22Rv1 (cell line): Measurements from ENCODE around the gene ZNF526.

Source experiments
- CTCF ChIP-seq: fragments of 450-650 bp; IDR thresholded peaks from 2 replicates; pipeline ENCODE4 v1.5.1; 2017; ENCODE audit warnings: mild to moderate bottlenecking
- ZFX ChIP-seq: fragments of 450-650 bp; IDR thresholded peaks from 2 replicates; pipeline ENCODE4 v1.6.1; 2017; ENCODE audit warnings: antibody characterized with exemption, borderline replicate concordance

DNA sequence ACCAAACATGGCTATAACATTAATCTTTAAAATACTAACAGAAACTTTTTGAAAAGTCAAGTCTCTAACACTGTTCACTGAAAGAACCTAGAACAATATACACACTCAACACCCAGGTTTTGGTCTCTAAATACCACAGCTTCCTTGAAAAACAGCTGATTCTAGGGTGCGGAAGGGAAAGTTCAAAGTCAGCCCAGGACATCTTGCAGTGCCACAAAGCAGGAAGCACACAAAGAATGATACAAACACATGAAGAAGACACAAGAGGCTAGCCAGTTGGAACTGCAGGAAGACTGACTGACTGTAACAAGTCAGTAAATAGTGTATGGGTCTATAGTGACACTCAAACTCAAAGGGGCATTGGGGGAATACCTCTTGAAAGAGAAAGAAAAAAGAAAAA, 7.2 kb upstream of the ZNF526 start:
- TF ChIP-seq CTCF, result no peak
- TF ChIP-seq ZFX, result no peak
